Measurements from ENCODE around the gene TTC27. TPM values are rescaled to one million over a fixed set of nuclear protein-coding genes. Genes with fewer than 3 reads are reported as not detected.

TTC27 gene
- total and polyA plus RNA-seq, 2 of the 13 experiments (the other 11 are each of a cell fraction or from before 2014, with no cell fraction given), result 26.7 to 44.7 TPM

GRCh38 chr2:32758232-32758631 is 130.4 kb downstream of the TTC27 start:
- Histone ChIP-seq H3K27ac (ENCODE audit: extremely low read length, insufficient read depth, low read length) (no peak overlapping the region), H2AFZ (ENCODE audit: low read length) (no peak overlapping the region), H3K4me1 (ENCODE audit: insufficient read depth, low read length) (peaks cover 4% of the 10 kb centered on the region), H3K9ac (ENCODE audit: insufficient read depth, low read depth, low read length) (no peak overlapping the region), H3K79me2 (ENCODE audit: insufficient read depth, low read length) (no peaks in the 10 kb centered on the region), H3K9me3 (ENCODE audit: low read length) (no peaks in the 10 kb centered on the region), H4K20me1 (ENCODE audit: insufficient read depth, low read length) (no peaks in the 10 kb centered on the region), H3K27me3 (ENCODE audit: control insufficient read depth in 1 of 2, insufficient read depth in 2 of 2, low read length in 2 of 2) (no peaks in the 10 kb centered on the region), H3K4me3 (replicated peaks in 1 of 3; ENCODE audit: insufficient read depth in 1 of 3, low read depth in 2 of 3, low read length in 3 of 3) (no peak overlapping the region), H3K4me2 (ENCODE audit: low read depth, low read length) (no peak overlapping the region), H3K36me3 (replicated peaks in 1 of 2; ENCODE audit: control insufficient read depth in 1 of 2, insufficient read depth in 2 of 2, low read length in 2 of 2) (peaks cover 6 to 35% of the 10 kb centered on the region in 2 experiments; a peak in 4 of 5 replicates)
- in situ Hi-C loops (cut with HindIII; ENCODE audit: extremely low pct_ligation_motif_present, low pct_unique_long_range_greater_than_20kb) (loop anchor here (25.0 kb wide), 1 partner anchor 829 kb away; the partner anchor contains the start of gene FAM98A), intact Hi-C loops (cut with micrococcal nuclease; ENCODE audit: unreplicated experiment) (no loop called here)
- no peak for FAIRE-seq
- ChIA-PET CTCF (ENCODE audit: low intra/inter-chr PET ratio, low total read pairs) (no interaction called here), POLR2A (no interaction called here)
- 91% methylated on average over 11 of the region's 11 CpGs for WGBS (ENCODE audit: low lambda C conversion rate)
- no TSS peak for BruUV-seq (replicated peaks)
- ATAC-seq, result no peak
- DNase-seq (ENCODE audit: low spot score), result no peak
- TF ChIP-seq ZBTB21 (CRISPR knock-in tag; IDR thresholded peaks at IDR 0.05) (no peak), LBX2 (CRISPR knock-in tag; IDR thresholded peaks at IDR 0.05; ENCODE audit: borderline replicate concordance) (no peak), ZNF878 (CRISPR knock-in tag; IDR thresholded peaks at IDR 0.05) (no peak), ELF4 (CRISPR knock-in tag; IDR thresholded peaks at IDR 0.05; ENCODE audit: borderline replicate concordance) (no peak)

GRCh38 chr2:32760628-32761027 is 132.8 kb downstream of the TTC27 start:
- in situ Hi-C loops (cut with HindIII; ENCODE audit: extremely low pct_ligation_motif_present, low pct_unique_long_range_greater_than_20kb) (loop anchor here (25.0 kb wide), 1 partner anchor 827 kb away; the partner anchor contains the start of gene FAM98A), intact Hi-C loops (cut with micrococcal nuclease; ENCODE audit: unreplicated experiment) (no loop called here)
- no peaks in the 10 kb centered on the region for H3K9me3 ChIP-seq (ENCODE audit: low read length)
- FAIRE-seq (no peak), DNase-seq (ENCODE audit: low spot score) (no peak), ATAC-seq (no peak)
- H2AFZ ChIP-seq (ENCODE audit: low read length), result no peak overlapping the region
- ChIA-PET POLR2A (no interaction called here), CTCF (ENCODE audit: low intra/inter-chr PET ratio, low total read pairs) (no interaction called here)
- H3K36me3 ChIP-seq (replicated peaks in 1 of 2; ENCODE audit: control insufficient read depth in 1 of 2, insufficient read depth in 2 of 2, low read length in 2 of 2), result peaks cover 6 to 36% of the 10 kb centered on the region in 2 experiments; a peak in 4 of 5 replicates
- no peaks in the 10 kb centered on the region for H3K27me3 ChIP-seq (ENCODE audit: control insufficient read depth in 1 of 2, insufficient read depth in 2 of 2, low read length in 2 of 2)
- H3K4me3 ChIP-seq (replicated peaks in 1 of 3; ENCODE audit: insufficient read depth in 1 of 3, low read depth in 2 of 3, low read length in 3 of 3), result no peak overlapping the region
- H3K4me2 ChIP-seq (ENCODE audit: low read depth, low read length), result no peak overlapping the region
- no peak overlapping the region for H3K9ac ChIP-seq (ENCODE audit: insufficient read depth, low read depth, low read length)
- no TSS peak for BruUV-seq (replicated peaks)
- no peak overlapping the region for H3K27ac ChIP-seq (ENCODE audit: extremely low read length, insufficient read depth, low read length)
- no peaks in the 10 kb centered on the region for H4K20me1 ChIP-seq (ENCODE audit: insufficient read depth, low read length)
- H3K4me1 ChIP-seq (ENCODE audit: insufficient read depth, low read length), result no peaks in the 10 kb centered on the region
- TF ChIP-seq YEATS2 (CRISPR knock-in tag; IDR thresholded peaks at IDR 0.05; ENCODE audit: borderline replicate concordance), result no peak
- TF ChIP-seq PBX3 (CRISPR knock-in tag; IDR thresholded peaks at IDR 0.05; ENCODE audit: borderline replicate concordance), result no peak
- no peak for TF ChIP-seq ZSCAN5A (CRISPR knock-in tag; IDR thresholded peaks at IDR 0.05; ENCODE audit: borderline replicate concordance)
- over 99% methylated on average over 4 of the region's 4 CpGs for WGBS (ENCODE audit: low lambda C conversion rate)
- H3K79me2 ChIP-seq (ENCODE audit: insufficient read depth, low read length), result no peaks in the 10 kb centered on the region

Measured in HepG2 (cell line).